Pancreas (tissue), 10 donors: ENCODE results near the gene ANKFY1. TPM values are rescaled to one million over a fixed set of nuclear protein-coding genes. Genes with fewer than 3 reads are reported as not detected.

Experiments
- ATAC-seq, 4 donors: fragments of 200-7000 bp; cut with Tn5 transposase; one replicate each; pipeline versions ENCODE4 v1.8.0 to v1.9.1; 2020; ENCODE audit warnings: mild to moderate bottlenecking in 4 of 4, moderate library complexity in 4 of 4
- DNase-seq, 6 donors: peaks; one replicate each; pipeline ENCODE4 v3.0.0-alpha.2; 2020
- FAIRE-seq: peaks from 2 replicates; lab custom pipeline; 2012; peaks lifted over from hg19 to GRCh38; lab: Jason Lieb, UNC
- H3K27ac ChIP-seq, 4 donors: fragments of 200-600 bp; sonication (generic); 1 replicate in 3 of 4; 2 replicates in 1 of 4; pipeline versions ENCODE4 v1.5.0 to v1.8.0; 2020
- H3K27me3 ChIP-seq, 4 donors: fragments of 200-600 bp; one replicate each; pipeline ENCODE4 v1.8.0; 2021
- H3K36me3 ChIP-seq, 3 donors: fragments of 200-600 bp; sonication (generic) in 1 of 3; one replicate each; pipeline versions ENCODE4 v1.5.0 to v1.8.0; 2020 to 2021
- H3K4me1 ChIP-seq, 3 donors: fragments of 200-600 bp; one replicate each; pipeline ENCODE4 v1.8.0; 2021
- H3K4me3 ChIP-seq, 4 donors: fragments of 200-600 bp; sonication (generic) in 2 of 4; one replicate each; pipeline versions ENCODE4 v1.5.0 to v1.8.0; 2020 to 2021
- H3K9me3 ChIP-seq, 4 donors: fragments of 200-600 bp; one replicate each; pipeline ENCODE4 v1.8.0; 2021
- WGBS, 2 donors: extraction: QIAGEN DNeasy Blood & Tissue Kit; methylation state at CpG; one replicate each; pipeline ENCODE4 v1.1.7; 2013; 5-methylcytosine and 5-hydroxymethylcytosine counted together
- intact Hi-C, 3 donors: fragments of 100-400 bp; cut with DNase I; formaldehyde crosslinking; loops; one replicate each; pipeline versions ENCODE4 v1.11.1 to v1.14.2; 2022
- polyA plus RNA-seq, 2 donors: library from polyadenylated mRNA; stranded (reverse); fragments of 200-250 nt; gene quantifications; one replicate each; pipeline ENCODE4 v1.2.3, GENCODE V29; 2013
- total RNA-seq, 6 donors: library from RNA; stranded (reverse); fragmentation: NEBNext Ultra II Directional in 4 of 6; extraction: Animal tissue kit (Norgen Biotek cat#: 25700) in 4 of 6; gene quantifications; one replicate each; pipeline versions ENCODE4 v1.2.1 to v1.2.4, GENCODE V29; 2021 to 2023
- TF ChIP-seq, protein P1 (sequence below), 4 donors: fragments of 200-600 bp; sonication (generic) in 3 of 4; IDR thresholded peaks; one replicate each; pipeline versions ENCODE4 v1.5.0 to v1.8.0; 2021; ENCODE audit warnings: antibody characterized with exemption in 4 of 4
- donor health status: healthy with polysubstance abuse.
- donor health status: DM: no; HTN: no; CAD: no; lungs with moderate emphysema.
- donor health status: DM: no; HTN: no; CAD: no.
- donor health status: control.
- donor health status: control.
- donor health status: Bipolar disorder and iron deficiency.
- donor health status: DM: yes; HTN: yes; CAD: no.
- donor health status: DM: no; HTN: no; CAD: no.
- donor health status: DM: no; HTN: no; CAD: no.
- donor health status: DM: yes; HTN: yes; CAD: no.

Gene ANKFY1
- total and polyA plus RNA-seq, 8 donors = 11.3 to 30.3 (median 13.9) TPM

DNA sequence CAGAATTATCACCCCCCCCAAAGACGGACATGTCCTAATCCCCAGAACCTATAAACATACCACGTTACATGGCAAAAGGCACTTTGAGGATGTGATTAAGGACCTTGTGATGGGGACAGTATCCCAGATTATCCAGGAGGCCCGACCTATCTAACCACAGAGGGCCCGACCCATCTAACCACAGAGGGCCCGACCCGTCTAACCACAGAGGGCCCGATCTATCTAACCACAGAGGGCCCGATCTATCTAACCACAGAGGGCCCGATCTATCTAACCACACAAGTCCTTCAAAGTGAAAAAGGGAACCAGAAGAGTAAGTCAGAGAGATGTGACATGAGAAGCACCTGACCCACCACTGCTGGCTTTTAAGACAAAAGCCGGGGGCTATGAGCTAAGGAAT lies 56.8 kb downstream of the ANKFY1 start:
- no peaks in the 10 kb centered on the region for H3K27me3 ChIP-seq
- no peak for DNase-seq
- H3K4me3 ChIP-seq = no peak overlapping the region
- peaks cover 0 to 19% (median 5%) of the 10 kb centered on the region in 3 donors for H3K36me3 ChIP-seq
- FAIRE-seq = no peak
- no peak overlapping the region for H3K27ac ChIP-seq
- no peaks in the 10 kb centered on the region for H3K9me3 ChIP-seq
- ATAC-seq = peak in 1 of 4 donors; percentile 13
- 85 to 93% methylated on average over 10 of the region's 10 CpGs for WGBS, 2 donors
- intact Hi-C loops = loop anchor here in 1 of 3 donors (5.0 kb wide), 1 partner anchor 210 kb away; no protein-coding TSS in a partner anchor
- no peaks in the 10 kb centered on the region for H3K4me1 ChIP-seq
- TF ChIP-seq, protein P1, sequence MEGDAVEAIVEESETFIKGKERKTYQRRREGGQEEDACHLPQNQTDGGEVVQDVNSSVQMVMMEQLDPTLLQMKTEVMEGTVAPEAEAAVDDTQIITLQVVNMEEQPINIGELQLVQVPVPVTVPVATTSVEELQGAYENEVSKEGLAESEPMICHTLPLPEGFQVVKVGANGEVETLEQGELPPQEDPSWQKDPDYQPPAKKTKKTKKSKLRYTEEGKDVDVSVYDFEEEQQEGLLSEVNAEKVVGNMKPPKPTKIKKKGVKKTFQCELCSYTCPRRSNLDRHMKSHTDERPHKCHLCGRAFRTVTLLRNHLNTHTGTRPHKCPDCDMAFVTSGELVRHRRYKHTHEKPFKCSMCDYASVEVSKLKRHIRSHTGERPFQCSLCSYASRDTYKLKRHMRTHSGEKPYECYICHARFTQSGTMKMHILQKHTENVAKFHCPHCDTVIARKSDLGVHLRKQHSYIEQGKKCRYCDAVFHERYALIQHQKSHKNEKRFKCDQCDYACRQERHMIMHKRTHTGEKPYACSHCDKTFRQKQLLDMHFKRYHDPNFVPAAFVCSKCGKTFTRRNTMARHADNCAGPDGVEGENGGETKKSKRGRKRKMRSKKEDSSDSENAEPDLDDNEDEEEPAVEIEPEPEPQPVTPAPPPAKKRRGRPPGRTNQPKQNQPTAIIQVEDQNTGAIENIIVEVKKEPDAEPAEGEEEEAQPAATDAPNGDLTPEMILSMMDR (IDR thresholded peaks at IDR 0.05) = no peak

DNA sequence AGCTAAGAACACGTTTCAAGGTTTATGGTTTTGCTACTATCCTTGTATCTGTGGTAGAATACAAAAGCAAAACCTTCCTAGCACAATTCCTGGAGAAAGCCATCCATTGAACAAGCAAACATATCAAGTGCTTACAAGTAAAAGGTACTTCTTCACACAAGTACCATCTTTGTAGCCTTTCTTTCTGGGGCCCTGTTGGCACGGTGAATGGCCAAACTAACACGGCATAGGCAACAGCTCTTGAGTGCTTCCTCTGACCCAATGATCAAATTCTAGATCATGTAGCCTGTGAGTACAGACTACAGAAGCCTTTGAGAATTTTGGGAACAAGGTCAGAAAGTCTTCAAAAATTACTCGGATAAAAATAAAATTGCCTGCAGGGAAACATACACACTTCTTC lies 57.9 kb downstream of the ANKFY1 start:
- WGBS, 2 donors = 72 to 73% methylated on average over 4 of the region's 4 CpGs
- intact Hi-C loops = loop anchor here in 1 of 3 donors (5.0 kb wide), 1 partner anchor 211 kb away; no protein-coding TSS in a partner anchor
- no peaks in the 10 kb centered on the region for H3K27me3 ChIP-seq

DNA sequence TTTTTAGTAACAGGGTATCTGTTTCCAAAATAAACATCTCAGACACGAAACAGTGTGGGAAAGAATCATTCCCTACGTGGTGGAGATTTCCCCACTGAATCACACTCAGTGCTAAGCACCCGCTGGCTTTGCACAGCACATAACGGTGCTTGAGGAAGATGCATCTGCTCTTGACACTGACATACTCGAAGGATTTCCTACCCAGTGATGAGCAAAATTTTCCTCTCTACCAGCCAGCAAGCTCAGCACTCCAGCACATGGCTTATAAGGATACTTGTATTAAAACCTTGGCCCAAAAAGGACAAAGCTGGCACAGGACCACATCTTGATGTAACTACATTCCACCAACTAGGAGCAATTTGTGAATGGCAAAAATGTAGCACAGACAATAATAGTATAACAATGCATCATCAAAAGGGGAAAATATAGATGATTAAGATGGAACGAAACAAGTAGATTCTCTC lies 59.0 kb downstream of the ANKFY1 start:
- H3K4me1 ChIP-seq = no peaks in the 10 kb centered on the region
- H3K27me3 ChIP-seq = no peaks in the 10 kb centered on the region
- TF ChIP-seq, protein P1 (IDR thresholded peaks at IDR 0.05) = no peak
- H3K27ac ChIP-seq = no peak overlapping the region
- no peak overlapping the region for H3K4me3 ChIP-seq
- H3K9me3 ChIP-seq = no peaks in the 10 kb centered on the region
- H3K36me3 ChIP-seq = peaks cover 0 to 17% (median 5%) of the 10 kb centered on the region in 3 donors
- intact Hi-C loops = loop anchor here in 1 of 3 donors (5.0 kb wide), 1 partner anchor 213 kb away; no protein-coding TSS in a partner anchor
- ATAC-seq = peak in 3 of 4 donors; percentile 38 to 49 (median 43)
- FAIRE-seq = no peak
- no peak for DNase-seq
- 46 to 53% methylated on average over 6 of the region's 6 CpGs for WGBS, 2 donors

More for the DNA sequence above, 57.9 kb downstream of the ANKFY1 start:
- TF ChIP-seq, protein P1 (IDR thresholded peaks at IDR 0.05) = no peak
- DNase-seq (no peak), ATAC-seq (no peak), FAIRE-seq (no peak)
- H3K36me3 ChIP-seq = peaks cover 0 to 19% (median 5%) of the 10 kb centered on the region in 3 donors
- no peaks in the 10 kb centered on the region for H3K4me1 ChIP-seq
- H3K27ac ChIP-seq = no peak overlapping the region
- H3K9me3 ChIP-seq = no peaks in the 10 kb centered on the region
- H3K4me3 ChIP-seq = no peak overlapping the region

DNA sequence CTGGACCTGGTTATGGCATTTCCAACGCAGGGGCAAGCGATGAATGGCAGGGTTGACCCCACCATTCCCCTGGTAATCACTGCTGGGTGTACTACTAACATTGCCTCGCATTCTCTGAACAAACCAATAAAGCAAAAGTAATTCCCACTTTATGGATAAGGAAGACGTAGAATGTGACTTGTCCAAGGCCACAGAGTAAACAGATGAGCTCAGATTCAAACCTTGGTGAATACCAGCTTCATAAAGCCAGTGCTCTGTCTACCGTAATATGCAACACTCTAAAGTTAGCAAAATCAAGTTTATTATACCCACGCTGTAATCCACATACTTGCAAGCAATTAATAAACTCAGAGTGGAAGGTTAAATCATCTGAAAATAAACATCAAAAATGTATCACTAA lies 59.6 kb downstream of the ANKFY1 start:
- ATAC-seq (peak in 1 of 4 donors; percentile 29), FAIRE-seq (no peak), DNase-seq (no peak)
- Histone ChIP-seq H3K36me3 (peaks cover 0 to 11% (median 5%) of the 10 kb centered on the region in 3 donors), H3K9me3 (no peaks in the 10 kb centered on the region), H3K27ac (no peak overlapping the region), H3K4me1 (no peaks in the 10 kb centered on the region), H3K27me3 (no peaks in the 10 kb centered on the region), H3K4me3 (no peak overlapping the region)
- WGBS, 2 donors = 61 to 67% methylated on average over 6 of the region's 6 CpGs
- TF ChIP-seq, protein P1 (IDR thresholded peaks at IDR 0.05) = no peak
- intact Hi-C loops = no loop called here

DNA sequence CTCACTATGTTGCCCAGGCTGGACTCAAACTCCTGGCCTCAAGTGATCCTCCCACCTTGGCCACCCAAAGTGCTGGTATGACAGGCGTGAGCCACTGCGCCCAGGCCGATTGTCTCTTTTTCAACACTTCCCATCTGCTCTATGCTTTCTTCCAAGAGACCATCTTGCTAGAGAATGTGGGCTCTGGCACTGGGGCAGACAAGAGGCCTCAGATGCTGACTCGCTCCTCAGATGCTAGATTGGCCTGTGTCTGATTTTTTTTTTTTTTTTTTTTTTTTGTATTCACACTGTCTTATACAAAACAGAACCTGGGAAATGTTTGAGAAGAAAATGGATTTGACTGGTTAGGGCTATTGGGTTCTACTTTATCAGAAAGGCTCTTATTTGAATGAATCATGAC lies 62.6 kb downstream of the ANKFY1 start:
- no peak overlapping the region for H3K27ac ChIP-seq
- DNase-seq (no peak), ATAC-seq (no peak), FAIRE-seq (no peak)
- H3K27me3 ChIP-seq = no peaks in the 10 kb centered on the region
- H3K4me3 ChIP-seq = no peak overlapping the region
- H3K9me3 ChIP-seq = no peaks in the 10 kb centered on the region
- TF ChIP-seq, protein P1 (IDR thresholded peaks at IDR 0.05) = no peak
- peaks cover 0 to 5% (median 3%) of the 10 kb centered on the region in 3 donors for H3K36me3 ChIP-seq
- intact Hi-C loops = no loop called here
- H3K4me1 ChIP-seq = no peaks in the 10 kb centered on the region
- 96 to 98% methylated on average over 4 of the region's 4 CpGs for WGBS, 2 donors
